GM19463 (cell line): Measurements from ENCODE around the gene RABGAP1L.
"Not testable (repeated sequence)": the region's sequence is repeated elsewhere in the genome, so short reads cannot be mapped to it uniquely, and the experiment has no call there.

Experiments
- ATAC-seq: cut with Tn5 transposase; IDR thresholded peaks from one replicate; pipeline ENCODE4 v1.9.1; 2021; ENCODE audit warnings: mild to moderate bottlenecking, moderate library complexity; ENCODE audit not compliant: unreplicated experiment

The RABGAP1L gene

DNA sequence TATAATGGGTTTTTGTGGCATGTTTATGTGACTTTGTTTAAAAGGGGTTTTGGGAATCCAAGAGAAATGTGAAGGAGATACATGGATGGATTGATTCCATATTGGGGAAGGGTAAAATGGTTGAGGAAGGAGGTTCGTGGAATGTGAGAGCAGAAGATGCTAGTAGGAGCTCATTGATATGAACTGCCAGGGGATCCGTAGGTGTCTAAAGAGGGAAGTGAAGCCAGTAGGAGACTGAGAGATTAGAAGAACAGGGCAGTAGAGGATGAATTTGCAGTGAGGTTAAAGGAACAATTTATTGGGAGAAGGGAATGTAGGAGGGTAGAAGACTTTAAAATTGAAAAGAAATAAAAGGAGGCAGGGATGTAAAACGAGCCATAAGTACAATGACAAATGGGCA is 541.0 kb downstream of the RABGAP1L start:
- ATAC-seq: no peak

GRCh38 chr1:174700775-174701174 is 541.5 kb downstream of the RABGAP1L start:
- no peak for ATAC-seq

DNA sequence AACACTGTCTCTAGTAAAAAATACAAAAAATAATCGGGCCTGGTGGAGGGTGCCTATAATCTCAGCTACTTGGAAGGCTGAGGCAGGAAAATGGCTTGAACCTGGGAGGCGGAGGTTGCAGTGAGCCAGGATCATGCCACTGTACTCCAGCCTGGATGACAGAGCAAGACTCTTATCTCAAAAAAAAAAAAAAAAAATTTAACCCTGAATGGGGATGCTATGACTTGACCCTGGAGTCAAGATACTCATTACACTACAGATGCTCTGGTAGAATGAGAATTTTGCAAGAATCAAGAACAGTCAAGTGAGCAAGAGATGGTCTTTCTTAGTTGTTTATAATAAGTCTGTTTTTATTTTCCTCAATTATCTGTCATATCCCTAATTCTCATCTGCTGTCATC is 542.2 kb downstream of the RABGAP1L start:
- ATAC-seq: no peak

DNA sequence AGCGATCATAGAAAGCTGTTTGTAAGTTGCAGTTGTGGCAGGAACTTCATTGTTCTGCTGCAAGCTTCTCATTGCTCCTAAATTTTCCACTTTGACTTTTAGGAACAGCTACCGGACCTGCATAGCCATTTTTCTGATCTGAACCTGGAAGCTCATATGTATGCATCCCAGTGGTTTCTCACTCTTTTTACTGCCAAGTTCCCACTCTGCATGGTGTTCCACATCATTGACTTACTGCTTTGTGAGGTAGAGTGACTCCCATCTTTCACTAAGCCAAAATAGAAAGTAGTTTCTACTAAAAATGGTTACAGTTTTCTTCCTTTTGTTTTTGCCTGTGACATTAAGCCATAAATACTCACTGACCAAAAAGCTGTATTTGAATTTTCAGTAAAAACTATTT is 542.7 kb downstream of the RABGAP1L start:
- no peak for ATAC-seq

DNA sequence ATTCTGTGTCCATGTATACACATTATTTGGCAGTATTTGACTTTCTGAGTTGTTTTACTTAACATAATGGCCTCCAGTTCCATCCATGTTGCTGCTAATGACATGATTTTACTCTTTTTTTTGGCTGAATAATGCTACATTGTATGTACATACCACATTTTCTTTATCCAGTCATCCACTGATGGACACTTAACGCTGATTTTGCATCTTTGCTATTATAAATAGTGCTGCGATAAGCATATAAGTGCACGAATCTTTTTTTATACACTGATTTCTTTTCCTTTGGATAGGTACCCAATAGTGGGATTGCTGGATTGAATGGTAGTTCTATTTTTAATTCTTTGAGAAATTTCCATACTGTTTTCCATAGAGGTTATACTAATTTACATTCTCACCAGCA is 544.0 kb downstream of the RABGAP1L start:
- no peak for ATAC-seq

DNA sequence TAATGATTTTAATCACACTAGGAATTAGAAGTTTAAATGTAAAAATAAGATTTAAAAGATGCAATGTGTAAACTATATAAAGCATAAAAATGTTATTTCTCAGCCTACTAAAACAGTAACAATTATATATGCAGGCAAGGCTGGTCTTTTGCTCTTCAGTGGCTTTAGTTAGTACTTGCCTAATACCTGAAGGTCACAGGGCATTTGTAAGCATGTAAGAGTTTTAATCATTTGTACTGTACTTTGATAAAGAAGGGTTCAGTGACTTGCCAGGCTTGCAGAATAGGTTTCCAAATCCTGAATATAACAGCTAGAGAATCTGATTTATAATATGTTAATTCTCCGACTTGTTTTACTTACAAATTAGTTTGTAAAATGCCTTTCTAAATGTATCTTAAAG is 545.0 kb downstream of the RABGAP1L start:
- no peak for ATAC-seq

DNA sequence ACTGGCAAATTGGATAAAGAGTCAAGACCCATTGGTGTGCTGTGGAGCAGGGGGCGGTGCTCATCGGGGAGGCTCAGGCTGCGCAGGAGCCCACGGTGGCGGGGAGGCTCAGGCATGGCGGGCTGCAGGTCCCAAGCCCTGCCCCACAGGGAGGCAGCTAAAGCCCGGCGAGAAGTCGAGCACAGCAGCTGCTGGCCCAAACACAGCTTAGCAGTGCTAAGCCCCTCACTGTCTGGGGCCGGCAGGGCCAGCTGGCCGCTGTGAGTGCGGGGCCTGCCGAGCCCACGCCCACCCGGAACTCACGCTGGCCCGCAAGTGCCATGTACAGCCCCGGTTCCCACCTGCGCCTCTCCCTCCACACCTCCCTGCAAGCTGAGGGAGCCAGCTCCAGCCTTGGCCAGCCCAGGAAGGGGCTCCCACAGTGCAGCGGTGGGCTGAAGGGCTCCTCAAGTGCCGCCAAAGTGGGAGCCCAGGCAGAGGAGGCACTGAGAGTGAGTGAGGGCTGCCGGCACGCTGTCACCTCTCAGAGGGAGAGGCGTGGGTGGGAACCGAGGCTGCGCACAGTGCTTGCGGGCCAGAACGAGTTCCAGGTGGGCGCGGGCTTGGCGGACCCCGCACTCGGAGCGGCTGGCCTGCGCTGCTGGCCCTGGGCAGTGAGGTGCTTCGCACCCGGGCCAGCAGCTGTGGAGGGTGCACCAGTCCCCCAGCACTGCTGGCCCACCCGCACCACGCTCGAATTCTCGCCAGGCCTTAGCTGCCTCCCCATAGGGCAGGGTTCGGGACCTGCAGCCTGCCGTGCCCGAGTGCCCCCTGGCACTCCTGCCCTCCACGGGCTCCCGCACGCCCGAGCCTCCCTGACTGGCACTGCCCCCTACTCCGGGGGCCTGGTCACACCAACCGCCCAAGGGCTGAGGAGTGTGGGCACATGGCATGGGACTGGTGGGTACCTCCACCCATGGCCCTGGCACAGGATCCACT is 551.8 kb downstream of the RABGAP1L start:
- no peak for ATAC-seq

GRCh38 chr1:174711848-174712247 is 552.5 kb downstream of the RABGAP1L start:
- not testable (repeated sequence) for ATAC-seq

- no peak for ATAC-seq
Measured at GRCh38 chr1:174712541-174712940, 553.2 kb downstream of the RABGAP1L start.

DNA sequence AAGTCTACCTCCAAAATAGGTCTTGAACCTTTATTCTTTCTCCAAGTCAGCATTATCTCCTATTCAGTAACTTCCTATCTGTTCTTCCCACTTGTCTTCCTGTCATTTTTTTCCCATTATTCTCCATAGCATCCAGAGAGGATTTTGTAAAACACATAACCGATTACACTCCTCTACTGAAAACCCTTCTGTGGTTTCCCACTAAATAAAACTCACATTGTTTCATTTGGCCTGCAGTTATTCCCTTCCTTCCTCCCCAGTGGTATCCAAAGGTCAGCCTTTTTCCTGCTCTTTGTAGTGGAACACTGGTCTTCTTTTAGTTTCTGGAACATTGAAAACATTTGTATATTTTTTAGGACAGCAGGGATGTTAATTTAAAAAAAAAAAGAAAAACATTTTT is 554.5 kb downstream of the RABGAP1L start:
- ATAC-seq: no peak

DNA sequence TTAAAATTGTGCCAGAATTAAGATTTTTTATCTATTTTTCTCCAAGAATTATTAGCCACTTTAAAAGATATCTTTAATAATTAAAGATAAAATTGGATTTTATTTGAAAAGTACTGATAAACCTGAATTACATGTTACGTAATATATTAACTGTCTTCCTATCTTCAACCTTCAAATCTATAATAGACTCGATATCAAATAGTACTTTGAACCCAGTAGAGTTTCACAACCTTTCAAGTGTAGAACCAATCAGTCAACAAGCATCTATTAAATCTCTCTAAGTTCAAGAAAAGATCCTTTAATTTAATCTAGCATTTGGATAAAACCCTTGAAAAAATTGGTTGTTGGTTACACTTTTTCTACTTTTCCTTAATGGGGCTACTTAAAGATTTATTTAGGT is 559.9 kb downstream of the RABGAP1L start:
- ATAC-seq: no peak

GRCh38 chr1:174720618-174721017 is 561.3 kb downstream of the RABGAP1L start:
- no peak for ATAC-seq

DNA sequence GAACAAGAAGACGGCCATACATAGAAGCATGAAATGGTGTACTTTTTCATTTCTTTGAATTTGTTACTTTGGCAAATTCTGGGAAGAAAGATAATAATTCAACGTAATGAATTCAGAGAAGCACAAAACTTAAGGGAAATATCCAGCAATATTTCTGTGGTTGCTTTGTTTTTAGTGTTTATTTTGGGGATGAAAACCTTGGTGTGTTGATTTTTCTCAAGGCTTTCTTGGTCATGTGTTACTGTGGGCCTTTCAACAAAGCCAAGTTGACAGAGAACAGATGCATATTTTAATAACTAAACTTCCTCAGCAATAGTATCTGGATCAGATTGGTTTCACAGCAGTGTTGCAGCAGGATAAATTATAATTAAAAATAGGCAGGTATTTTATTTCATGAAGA is 561.9 kb downstream of the RABGAP1L start:
- no peak for ATAC-seq

DNA sequence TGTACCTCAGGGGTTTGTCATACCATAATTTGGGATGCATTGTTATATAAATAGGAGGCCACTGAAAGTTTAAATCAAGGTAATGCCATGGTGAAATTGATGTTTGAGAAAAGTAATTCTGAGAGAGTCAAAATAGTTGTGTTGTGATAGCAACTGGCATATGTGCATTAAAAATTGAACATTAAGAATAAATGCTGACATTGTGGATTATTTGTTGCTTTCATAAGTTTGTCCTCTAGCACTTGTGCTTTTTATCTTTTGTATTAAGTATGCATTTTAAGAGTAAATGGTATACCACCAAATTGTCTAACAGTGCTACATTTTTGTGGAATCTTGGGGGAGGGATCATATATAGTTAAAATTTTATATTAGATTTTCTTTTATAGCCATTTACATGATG is 564.5 kb downstream of the RABGAP1L start:
- no peak for ATAC-seq

GRCh38 chr1:174724219-174724618 is 564.9 kb downstream of the RABGAP1L start:
- no peak for ATAC-seq

DNA sequence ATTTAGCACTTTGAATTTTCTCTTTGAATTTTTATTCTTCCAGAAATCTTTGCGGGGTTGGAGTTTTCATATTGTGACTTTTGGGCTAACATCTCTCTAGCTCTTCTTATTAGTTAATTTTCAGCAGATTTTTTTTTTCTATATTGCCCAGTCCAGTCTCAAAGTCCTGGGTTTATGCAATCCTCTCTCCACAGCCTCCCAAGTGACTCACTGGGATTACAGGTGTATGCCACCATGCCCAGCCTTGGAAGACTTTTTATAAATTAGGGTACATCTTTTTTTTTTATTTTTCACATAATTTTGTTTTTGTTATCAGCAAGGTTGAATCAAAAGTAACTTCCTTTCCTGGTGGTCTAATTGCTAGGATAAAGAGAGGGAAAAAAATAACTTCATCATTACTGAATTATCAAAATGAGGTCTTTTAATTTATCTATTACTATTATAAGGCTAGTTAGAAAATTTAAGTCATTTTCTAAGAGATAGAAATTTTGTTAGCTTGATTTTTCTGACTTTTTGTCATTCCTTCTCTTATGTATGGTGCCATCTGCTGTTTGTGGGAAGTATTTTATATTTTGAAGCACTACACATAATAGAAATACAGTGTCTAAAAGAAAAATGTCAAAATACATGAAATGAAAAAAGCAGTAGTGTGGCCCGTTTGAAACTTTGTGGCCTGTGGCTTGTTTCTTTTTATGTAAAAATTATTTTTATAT is 567.0 kb downstream of the RABGAP1L start:
- ATAC-seq: no peak

- ATAC-seq: no peak
Measured at GRCh38 chr1:174726880-174727585, 567.7 kb downstream of the RABGAP1L start.

- no peak for ATAC-seq
Measured at GRCh38 chr1:174734270-174734669, 575.0 kb downstream of the RABGAP1L start.

DNA sequence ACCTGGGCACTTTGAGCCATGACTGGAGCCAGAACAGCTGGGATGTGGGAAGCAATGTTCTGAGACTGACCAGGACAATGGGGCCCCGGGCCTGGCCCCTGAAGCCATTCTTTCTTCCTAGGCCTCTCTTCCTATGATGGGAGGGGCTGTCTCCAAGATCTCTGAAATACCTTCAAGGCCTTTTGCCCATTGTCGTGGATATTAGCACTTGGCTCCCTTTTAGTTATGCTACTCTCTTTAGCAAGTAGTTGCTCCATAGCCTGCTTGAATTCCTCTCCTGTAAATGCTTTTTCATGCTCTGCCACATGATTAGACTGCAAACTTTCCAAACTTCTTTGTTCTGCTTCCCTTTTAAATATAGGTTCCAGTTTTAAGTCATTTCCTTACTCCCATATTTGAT is 577.5 kb downstream of the RABGAP1L start:
- ATAC-seq: no peak

- ATAC-seq: no peak
Measured at GRCh38 chr1:174740249-174740968, 581.1 kb downstream of the RABGAP1L start.
